22Rv1 (cell line): Measurements from ENCODE around the gene FGD2.

Source experiments
- H3K27ac ChIP-seq: fragments of 450-650 bp; 2 replicates; pipeline ENCODE4 v1.5.1; 2017
- CTCF ChIP-seq: fragments of 450-650 bp; IDR thresholded peaks from 2 replicates; pipeline ENCODE4 v1.5.1; 2017; ENCODE audit warnings: mild to moderate bottlenecking
- ZFX ChIP-seq: fragments of 450-650 bp; IDR thresholded peaks from 2 replicates; pipeline ENCODE4 v1.6.1; 2017; ENCODE audit warnings: antibody characterized with exemption, borderline replicate concordance

Gene FGD2

GRCh38 chr6:36973647-36974046, 31.8 kb upstream of the FGD2 start:
- no peak overlapping the region for H3K27ac ChIP-seq
- no peak for TF ChIP-seq ZFX
- TF ChIP-seq CTCF: no peak

- TF ChIP-seq CTCF (no peak), ZFX (no peak)
- no peak overlapping the region for H3K27ac ChIP-seq
Measured at GRCh38 chr6:36975231-36976006, 30.0 kb upstream of the FGD2 start.

- no peak for TF ChIP-seq ZFX
- no peak for TF ChIP-seq CTCF
- no peak overlapping the region for H3K27ac ChIP-seq
Measured at GRCh38 chr6:36976007-36976264, 29.5 kb upstream of the FGD2 start.

- H3K27ac ChIP-seq: no peak overlapping the region
- TF ChIP-seq CTCF: no peak
- no peak for TF ChIP-seq ZFX
Measured at GRCh38 chr6:36976509-36976908, 28.9 kb upstream of the FGD2 start.

GRCh38 chr6:36976931-36977330, 28.5 kb upstream of the FGD2 start:
- TF ChIP-seq ZFX: no peak
- TF ChIP-seq CTCF: no peak
- H3K27ac ChIP-seq: no peak overlapping the region

- no peak overlapping the region for H3K27ac ChIP-seq
- TF ChIP-seq ZFX: no peak
- peak; percentile 72 for TF ChIP-seq CTCF
Measured at GRCh38 chr6:36977470-36977941, 27.9 kb upstream of the FGD2 start.

- no peak overlapping the region for H3K27ac ChIP-seq
- TF ChIP-seq ZFX (no peak), CTCF (no peak)
Measured at GRCh38 chr6:36978421-36979346, 26.8 kb upstream of the FGD2 start.
